WTC11 (cell line): Measurements from ENCODE around the gene SWAP70. TPM values are rescaled to one million over a fixed set of nuclear protein-coding genes. Genes with fewer than 3 reads are reported as not detected.

ENCODE experiments used
- ATAC-seq: fragments of 200-7000 bp; cut with Tn5 transposase; 2 replicates; pipeline ENCODE4 v1.10.0; 2021; ENCODE audit warnings: mild to moderate bottlenecking, moderate library complexity
- CTCF ChIA-PET: fragments of 300-600 bp; sonication (Branson Sonifier 250); formaldehyde crosslinking; loops from one replicate; lab custom pipeline; 2021; ENCODE audit warnings: antibody characterized with exemption; lab: Charles Lee
- POLR2A ChIA-PET: fragments of 350-600 bp; sonication (Branson Sonifier 250); formaldehyde crosslinking; loops from one replicate; lab custom pipeline; 2021; ENCODE audit warnings: antibody characterized with exemption; lab: Charles Lee
- DNase-seq: peaks from one replicate; pipeline ENCODE4 v3.0.0; 2021; ENCODE audit warnings: low spot score
- H3K27ac Mint-ChIP-seq: 2 replicates; pipeline ENCODE4 v1.8.0; 2021; ENCODE audit warnings: mixed read lengths
- H3K27me3 Mint-ChIP-seq: 2 replicates; pipeline ENCODE4 v1.8.0; 2021; ENCODE audit warnings: low read depth, mild to moderate bottlenecking, moderate library complexity, mixed read lengths
- H3K36me3 Mint-ChIP-seq: 2 replicates; pipeline ENCODE4 v1.8.0; 2021; ENCODE audit warnings: mixed read lengths
- H3K4me1 Mint-ChIP-seq: 2 replicates; pipeline ENCODE4 v1.8.0; 2022; ENCODE audit warnings: mixed read lengths
- H3K4me3 Mint-ChIP-seq: 2 replicates; pipeline ENCODE4 v1.8.0; 2021; ENCODE audit warnings: mild to moderate bottlenecking, moderate library complexity, mixed read lengths
- H3K9me3 Mint-ChIP-seq: 2 replicates; pipeline ENCODE4 v1.8.0; 2021; ENCODE audit warnings: mixed read lengths
- CBFB ChIP-seq: sonication (generic); formaldehyde crosslinking; IDR thresholded peaks from 2 replicates; pipeline ENCODE4 v1.8.1; 2022; ENCODE audit warnings: mild to moderate bottlenecking, low read depth, missing genetic modification reagents
- EMX1 ChIP-seq: fragments of 250-450 bp; sonication (Bioruptor Pico); IDR thresholded peaks from 2 replicates; pipeline ENCODE4 v1.8.0; 2021; ENCODE audit warnings: mild to moderate bottlenecking
- HMGA2 ChIP-seq: fragments of 250-450 bp; sonication (Bioruptor Pico); IDR thresholded peaks from 2 replicates; pipeline ENCODE4 v1.4.0; 2021; ENCODE audit warnings: mild to moderate bottlenecking, moderate library complexity
- NR2C2 ChIP-seq: sonication (generic); formaldehyde crosslinking; IDR thresholded peaks from 2 replicates; pipeline ENCODE4 v1.8.0; 2022; ENCODE audit warnings: mild to moderate bottlenecking, missing genetic modification reagents
- TCF7 ChIP-seq: sonication (generic); formaldehyde crosslinking; IDR thresholded peaks from 2 replicates; pipeline ENCODE4 v1.8.0; 2022; ENCODE audit warnings: mild to moderate bottlenecking, low read depth, missing genetic modification reagents, moderate library complexity
- TP53 ChIP-seq: sonication (generic); formaldehyde crosslinking; IDR thresholded peaks from 2 replicates; pipeline ENCODE4 v1.8.1; 2023; ENCODE audit warnings: mild to moderate bottlenecking, missing genetic modification reagents
- ZNF121 ChIP-seq: sonication (generic); formaldehyde crosslinking; IDR thresholded peaks from 2 replicates; pipeline ENCODE4 v1.8.0; 2023; ENCODE audit warnings: missing genetic modification reagents
- total RNA-seq: library from RNA; stranded (reverse); gene quantifications from 3 replicates; pipeline ENCODE4 v1.2.3, GENCODE V29; 2021
- TF ChIP-seq, protein P1 (sequence below): sonication (generic); formaldehyde crosslinking; IDR thresholded peaks from 2 replicates; pipeline ENCODE4 v1.8.1; 2023; ENCODE audit warnings: mild to moderate bottlenecking, missing genetic modification reagents
- TF ChIP-seq, protein P2 (sequence below): sonication (generic); formaldehyde crosslinking; IDR thresholded peaks from 2 replicates; pipeline ENCODE4 v1.8.1; 2022; ENCODE audit warnings: mild to moderate bottlenecking, missing genetic modification reagents, moderate library complexity, borderline replicate concordance
- TF ChIP-seq, protein P3 (sequence below): sonication (generic); formaldehyde crosslinking; IDR thresholded peaks from 2 replicates; pipeline ENCODE4 v1.8.0; 2022; ENCODE audit warnings: mild to moderate bottlenecking, missing genetic modification reagents
- TF ChIP-seq, protein P4 (sequence below): sonication (generic); formaldehyde crosslinking; IDR thresholded peaks from 2 replicates; pipeline ENCODE4 v1.8.0; 2022; ENCODE audit warnings: mild to moderate bottlenecking, missing genetic modification reagents
- TF ChIP-seq, protein P5 (sequence below): fragments of 250-450 bp; sonication (Bioruptor Pico); IDR thresholded peaks from 2 replicates; pipeline ENCODE4 v1.9.0; 2021; ENCODE audit warnings: mild to moderate bottlenecking
- TF ChIP-seq, protein P6 (sequence below): sonication (generic); formaldehyde crosslinking; IDR thresholded peaks from 2 replicates; pipeline ENCODE4 v1.8.0; 2022; ENCODE audit warnings: missing genetic modification reagents

Gene SWAP70
- total RNA-seq, 1 experiment from 2014 or later = 24.1 TPM

DNA sequence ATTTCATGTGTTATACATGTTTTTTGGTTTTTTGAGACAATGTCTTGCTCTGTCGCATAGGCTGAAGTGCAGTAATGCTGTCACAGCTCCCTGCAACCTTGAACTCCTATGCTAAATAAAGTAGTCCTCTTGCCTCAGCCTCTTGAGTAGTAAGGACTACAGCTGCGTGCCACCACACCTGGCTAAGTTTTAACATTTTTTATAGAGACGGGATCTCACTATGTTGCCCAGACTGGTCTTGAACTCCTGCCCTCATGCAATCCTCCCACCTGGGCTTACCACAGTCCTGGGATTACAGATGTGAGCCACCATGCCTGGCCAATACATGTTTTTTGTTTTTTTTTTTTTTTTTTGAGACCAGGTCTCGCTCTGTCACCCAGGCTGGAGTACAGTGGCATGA is 33.9 kb downstream of the SWAP70 start:
- Mint-ChIP-seq H3K27me3 (no peaks in the 10 kb centered on the region), H3K36me3 (peaks cover 28% of the 10 kb centered on the region), H3K9me3 (peaks cover 3% of the 10 kb centered on the region; the same call in 1 of the 2 replicates), H3K4me1 (peaks cover 17% of the 10 kb centered on the region), H3K27ac (peak overlapping the region; percentile 25), H3K4me3 (no peak overlapping the region)
- ChIA-PET POLR2A (no interaction called here), CTCF (interaction anchor here (0.6 to 1.0 kb wide), 2 partner anchors 85 to 444 kb away, joined by 3 read pairs; no protein-coding TSS in a partner anchor)
- TF ChIP-seq, protein P1, sequence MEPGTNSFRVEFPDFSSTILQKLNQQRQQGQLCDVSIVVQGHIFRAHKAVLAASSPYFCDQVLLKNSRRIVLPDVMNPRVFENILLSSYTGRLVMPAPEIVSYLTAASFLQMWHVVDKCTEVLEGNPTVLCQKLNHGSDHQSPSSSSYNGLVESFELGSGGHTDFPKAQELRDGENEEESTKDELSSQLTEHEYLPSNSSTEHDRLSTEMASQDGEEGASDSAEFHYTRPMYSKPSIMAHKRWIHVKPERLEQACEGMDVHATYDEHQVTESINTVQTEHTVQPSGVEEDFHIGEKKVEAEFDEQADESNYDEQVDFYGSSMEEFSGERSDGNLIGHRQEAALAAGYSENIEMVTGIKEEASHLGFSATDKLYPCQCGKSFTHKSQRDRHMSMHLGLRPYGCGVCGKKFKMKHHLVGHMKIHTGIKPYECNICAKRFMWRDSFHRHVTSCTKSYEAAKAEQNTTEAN (CRISPR knock-in tag) = no peak
- TF ChIP-seq EMX1 (CRISPR knock-in tag) = no peak
- TF ChIP-seq, protein P2, sequence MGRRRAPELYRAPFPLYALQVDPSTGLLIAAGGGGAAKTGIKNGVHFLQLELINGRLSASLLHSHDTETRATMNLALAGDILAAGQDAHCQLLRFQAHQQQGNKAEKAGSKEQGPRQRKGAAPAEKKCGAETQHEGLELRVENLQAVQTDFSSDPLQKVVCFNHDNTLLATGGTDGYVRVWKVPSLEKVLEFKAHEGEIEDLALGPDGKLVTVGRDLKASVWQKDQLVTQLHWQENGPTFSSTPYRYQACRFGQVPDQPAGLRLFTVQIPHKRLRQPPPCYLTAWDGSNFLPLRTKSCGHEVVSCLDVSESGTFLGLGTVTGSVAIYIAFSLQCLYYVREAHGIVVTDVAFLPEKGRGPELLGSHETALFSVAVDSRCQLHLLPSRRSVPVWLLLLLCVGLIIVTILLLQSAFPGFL (CRISPR knock-in tag) = no peak
- TF ChIP-seq, protein P3, sequence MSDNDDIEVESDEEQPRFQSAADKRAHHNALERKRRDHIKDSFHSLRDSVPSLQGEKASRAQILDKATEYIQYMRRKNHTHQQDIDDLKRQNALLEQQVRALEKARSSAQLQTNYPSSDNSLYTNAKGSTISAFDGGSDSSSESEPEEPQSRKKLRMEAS (CRISPR knock-in tag) = no peak
- no peak for TF ChIP-seq TP53 (CRISPR knock-in tag)
- no peak for TF ChIP-seq CBFB
- TF ChIP-seq TCF7 (CRISPR knock-in tag) = no peak
- TF ChIP-seq ZNF121 (CRISPR knock-in tag) = 0 out of 2 replicates have a peak, but pooled peaks have one; percentile 50
- TF ChIP-seq, protein P4, sequence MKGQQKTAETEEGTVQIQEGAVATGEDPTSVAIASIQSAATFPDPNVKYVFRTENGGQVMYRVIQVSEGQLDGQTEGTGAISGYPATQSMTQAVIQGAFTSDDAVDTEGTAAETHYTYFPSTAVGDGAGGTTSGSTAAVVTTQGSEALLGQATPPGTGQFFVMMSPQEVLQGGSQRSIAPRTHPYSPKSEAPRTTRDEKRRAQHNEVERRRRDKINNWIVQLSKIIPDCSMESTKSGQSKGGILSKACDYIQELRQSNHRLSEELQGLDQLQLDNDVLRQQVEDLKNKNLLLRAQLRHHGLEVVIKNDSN = no peak
- no peak for DNase-seq
- ATAC-seq = no peak

DNA sequence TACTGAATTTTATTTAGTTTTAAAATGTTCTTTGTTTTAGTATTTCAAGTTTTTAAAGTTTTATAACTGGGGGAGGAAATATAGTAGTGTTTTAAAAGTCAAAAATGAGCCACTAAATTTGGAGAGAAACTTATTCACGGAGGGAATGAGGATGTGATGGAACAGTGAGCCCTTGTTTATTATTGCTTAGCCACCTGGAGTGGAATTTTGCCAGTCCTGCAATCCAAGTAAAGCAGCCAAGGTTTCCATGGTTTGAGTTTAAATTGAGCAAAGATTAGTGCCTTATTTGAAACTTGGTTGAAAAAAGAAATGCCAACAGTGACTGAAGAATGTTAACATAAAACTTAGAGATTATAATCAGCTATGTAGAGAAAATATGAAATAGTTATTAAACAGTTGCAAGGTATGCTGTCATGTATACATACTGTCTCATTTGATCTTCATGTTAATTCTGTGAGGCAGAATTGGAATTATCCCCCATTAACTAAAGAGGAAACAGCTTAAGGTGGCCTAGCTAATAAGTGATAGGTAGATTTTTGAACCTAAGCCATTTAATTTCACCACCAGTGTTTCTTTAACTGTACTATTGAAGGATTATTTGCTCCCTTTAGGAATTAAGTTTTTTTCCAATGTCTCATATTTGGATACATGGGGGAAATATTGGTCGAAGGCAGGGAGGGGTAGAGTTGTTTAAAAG is 36.4 kb downstream of the SWAP70 start:
- Mint-ChIP-seq H3K9me3 (peaks cover 2% of the 10 kb centered on the region; the same call in 1 of the 2 replicates), H3K4me3 (no peak overlapping the region), H3K36me3 (peaks cover 21% of the 10 kb centered on the region), H3K27me3 (no peaks in the 10 kb centered on the region), H3K27ac (peak overlapping the region; percentile 2; the same call in 1 of the 2 replicates), H3K4me1 (peaks cover 14% of the 10 kb centered on the region)
- TF ChIP-seq, protein P1 (CRISPR knock-in tag) = no peak
- TF ChIP-seq, protein P5, sequence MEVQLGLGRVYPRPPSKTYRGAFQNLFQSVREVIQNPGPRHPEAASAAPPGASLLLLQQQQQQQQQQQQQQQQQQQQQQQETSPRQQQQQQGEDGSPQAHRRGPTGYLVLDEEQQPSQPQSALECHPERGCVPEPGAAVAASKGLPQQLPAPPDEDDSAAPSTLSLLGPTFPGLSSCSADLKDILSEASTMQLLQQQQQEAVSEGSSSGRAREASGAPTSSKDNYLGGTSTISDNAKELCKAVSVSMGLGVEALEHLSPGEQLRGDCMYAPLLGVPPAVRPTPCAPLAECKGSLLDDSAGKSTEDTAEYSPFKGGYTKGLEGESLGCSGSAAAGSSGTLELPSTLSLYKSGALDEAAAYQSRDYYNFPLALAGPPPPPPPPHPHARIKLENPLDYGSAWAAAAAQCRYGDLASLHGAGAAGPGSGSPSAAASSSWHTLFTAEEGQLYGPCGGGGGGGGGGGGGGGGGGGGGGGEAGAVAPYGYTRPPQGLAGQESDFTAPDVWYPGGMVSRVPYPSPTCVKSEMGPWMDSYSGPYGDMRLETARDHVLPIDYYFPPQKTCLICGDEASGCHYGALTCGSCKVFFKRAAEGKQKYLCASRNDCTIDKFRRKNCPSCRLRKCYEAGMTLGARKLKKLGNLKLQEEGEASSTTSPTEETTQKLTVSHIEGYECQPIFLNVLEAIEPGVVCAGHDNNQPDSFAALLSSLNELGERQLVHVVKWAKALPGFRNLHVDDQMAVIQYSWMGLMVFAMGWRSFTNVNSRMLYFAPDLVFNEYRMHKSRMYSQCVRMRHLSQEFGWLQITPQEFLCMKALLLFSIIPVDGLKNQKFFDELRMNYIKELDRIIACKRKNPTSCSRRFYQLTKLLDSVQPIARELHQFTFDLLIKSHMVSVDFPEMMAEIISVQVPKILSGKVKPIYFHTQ (CRISPR knock-in tag) = no peak
- TF ChIP-seq, protein P6, sequence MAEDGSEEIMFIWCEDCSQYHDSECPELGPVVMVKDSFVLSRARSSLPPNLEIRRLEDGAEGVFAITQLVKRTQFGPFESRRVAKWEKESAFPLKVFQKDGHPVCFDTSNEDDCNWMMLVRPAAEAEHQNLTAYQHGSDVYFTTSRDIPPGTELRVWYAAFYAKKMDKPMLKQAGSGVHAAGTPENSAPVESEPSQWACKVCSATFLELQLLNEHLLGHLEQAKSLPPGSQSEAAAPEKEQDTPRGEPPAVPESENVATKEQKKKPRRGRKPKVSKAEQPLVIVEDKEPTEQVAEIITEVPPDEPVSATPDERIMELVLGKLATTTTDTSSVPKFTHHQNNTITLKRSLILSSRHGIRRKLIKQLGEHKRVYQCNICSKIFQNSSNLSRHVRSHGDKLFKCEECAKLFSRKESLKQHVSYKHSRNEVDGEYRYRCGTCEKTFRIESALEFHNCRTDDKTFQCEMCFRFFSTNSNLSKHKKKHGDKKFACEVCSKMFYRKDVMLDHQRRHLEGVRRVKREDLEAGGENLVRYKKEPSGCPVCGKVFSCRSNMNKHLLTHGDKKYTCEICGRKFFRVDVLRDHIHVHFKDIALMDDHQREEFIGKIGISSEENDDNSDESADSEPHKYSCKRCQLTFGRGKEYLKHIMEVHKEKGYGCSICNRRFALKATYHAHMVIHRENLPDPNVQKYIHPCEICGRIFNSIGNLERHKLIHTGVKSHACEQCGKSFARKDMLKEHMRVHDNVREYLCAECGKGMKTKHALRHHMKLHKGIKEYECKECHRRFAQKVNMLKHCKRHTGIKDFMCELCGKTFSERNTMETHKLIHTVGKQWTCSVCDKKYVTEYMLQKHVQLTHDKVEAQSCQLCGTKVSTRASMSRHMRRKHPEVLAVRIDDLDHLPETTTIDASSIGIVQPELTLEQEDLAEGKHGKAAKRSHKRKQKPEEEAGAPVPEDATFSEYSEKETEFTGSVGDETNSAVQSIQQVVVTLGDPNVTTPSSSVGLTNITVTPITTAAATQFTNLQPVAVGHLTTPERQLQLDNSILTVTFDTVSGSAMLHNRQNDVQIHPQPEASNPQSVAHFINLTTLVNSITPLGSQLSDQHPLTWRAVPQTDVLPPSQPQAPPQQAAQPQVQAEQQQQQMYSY (CRISPR knock-in tag) = no peak
- TF ChIP-seq NR2C2 (CRISPR knock-in tag) = no peak
- TF ChIP-seq HMGA2 (CRISPR knock-in tag) = no peak
- DNase-seq = no peak
- CTCF ChIA-PET = no interaction called here
- POLR2A ChIA-PET = no interaction called here
- no peak for ATAC-seq
